Ovary (tissue), 9 donors: Measurements from ENCODE around the gene PWWP2B. TPM values are rescaled to one million over a fixed set of nuclear protein-coding genes. Genes with fewer than 3 reads are reported as not detected.

Source experiments
- DNase-seq, 5 donors: peaks; one replicate each; pipeline ENCODE4 v3.0.0-alpha.2; 2019 to 2020
- H3K27ac ChIP-seq, 2 donors: fragments of 200-600 bp; one replicate each; pipeline versions ENCODE4 v1.5.1 to v1.8.0; 2019 to 2022
- H3K27me3 ChIP-seq: fragments of 200-600 bp; one replicate; pipeline ENCODE4 v1.8.0; 2022
- H3K36me3 ChIP-seq: fragments of 200-600 bp; sonication (generic); one replicate; pipeline ENCODE4 v1.5.1; 2019
- H3K4me1 ChIP-seq: one replicate; pipeline ENCODE4 v1.8.1; 2013; ENCODE audit warnings: mild to moderate bottlenecking, moderate library complexity; ENCODE audit not compliant: insufficient read depth
- H3K4me3 ChIP-seq: fragments of 200-600 bp; sonication (generic); one replicate; pipeline ENCODE4 v1.5.1; 2017
- H3K9me3 ChIP-seq, 2 donors: fragments of 200-600 bp in 1 of 2; sonication (generic) in 1 of 2; one replicate each; pipeline versions ENCODE4 v1.5.1 to v1.8.1; 2013 to 2019; ENCODE audit warnings: mild to moderate bottlenecking in 1 of 2, moderate library complexity in 1 of 2
- EP300 ChIP-seq: sonication (generic); formaldehyde crosslinking; IDR thresholded peaks from one replicate; pipeline ENCODE4 v1.6.1; 2017; ENCODE audit warnings: antibody characterized with exemption
- POLR2A ChIP-seq: fragments of 450-650 bp; IDR thresholded peaks from one replicate; pipeline ENCODE4 v1.6.1; 2017; ENCODE audit warnings: antibody characterized with exemption, mild to moderate bottlenecking, moderate library complexity
- whole genome bisulfite sequencing, 3 donors: extraction: QIAGEN DNeasy Blood & Tissue Kit in 1 of 3; methylation state at CpG; one replicate each; pipeline versions ENCODE4 v1.1.5 to v1.1.7; 2013 to 2017; 5-methylcytosine and 5-hydroxymethylcytosine counted together
- intact Hi-C, 4 donors: fragments of 100-400 bp; cut with DNase I; formaldehyde crosslinking; loops; one replicate each; pipeline versions ENCODE4 v1.11.0 to v1.15.1; 2022 to 2023
- polyA plus RNA-seq, 2 donors: library from polyadenylated mRNA; stranded (reverse); fragments of 200-250 nt in 1 of 2; fragments of 350-450 nt in 1 of 2; fragmentation: Illumina TruSeq in 1 of 2; extraction: RNeasy Lipid Tissue Mini Kit (QIAGEN cat#74804) in 1 of 2; gene quantifications; one replicate each; pipeline ENCODE4 v1.2.3, GENCODE V29; 2013 to 2014
- total RNA-seq, 7 donors: library from RNA; depleted of rRNA in 2 of 7; stranded (reverse); fragments of >200 nt in 2 of 7; fragmentation: NEBNext Ultra II Directional in 3 of 7; extraction: Animal tissue kit (Norgen Biotek cat#: 25700) in 3 of 7; gene quantifications; one replicate each; pipeline versions ENCODE4 v1.1.0 to v1.2.4, GENCODE V29; 2016 to 2023
- TF ChIP-seq, protein P1 (sequence below), 3 donors: fragments of 450-650 bp in 2 of 3; fragments of 200-600 bp in 1 of 3; IDR thresholded peaks; one replicate each; pipeline versions ENCODE4 v1.5.1 to v1.8.0; 2016 to 2022; ENCODE audit warnings: antibody characterized with exemption in 3 of 3, mild to moderate bottlenecking in 1 of 3
- donor health status: DM: no; HTN: no; CAD: no; lungs with moderate emphysema.
- donor health status: DM: no; HTN: no; CAD: no.
- donor health status: Bipolar disorder and iron deficiency.
- donor health status: DM: yes; HTN: yes; CAD: no.
- donor health status: DM: no; HTN: no; CAD: no.
- donor health status: DM: yes; HTN: yes; CAD: no.

Gene PWWP2B
- total and polyA plus RNA-seq, 9 donors: 1.1 to 26.0 (median 14.9) TPM

DNA sequence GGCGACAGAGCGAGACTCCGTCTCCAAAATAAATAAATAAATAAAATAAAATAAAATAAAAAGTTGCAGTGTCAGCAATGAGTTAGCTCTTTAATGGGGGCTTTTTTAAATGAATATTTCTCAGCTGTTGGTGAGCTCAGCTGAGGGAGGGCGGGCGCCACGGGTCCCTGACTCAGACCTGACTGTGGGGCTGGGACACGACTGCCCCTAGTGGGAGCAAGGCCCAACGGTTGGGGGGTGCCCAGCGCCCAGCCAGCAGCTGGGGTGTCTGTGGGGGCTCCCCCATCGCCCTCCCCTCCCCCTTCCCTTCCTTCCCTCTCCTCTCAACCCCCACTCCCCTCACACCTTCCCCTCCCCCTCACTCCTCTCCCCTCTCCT, 46.6 kb downstream of the PWWP2B start:
- no peaks in the 10 kb centered on the region for H3K27me3 ChIP-seq
- H3K27ac ChIP-seq: no peak overlapping the region
- 22 to 30% (median 28%) methylated on average over 10 of the region's 10 CpGs for WGBS, 3 donors
- intact Hi-C loops: no loop called here
- H3K36me3 ChIP-seq: no peaks in the 10 kb centered on the region
- TF ChIP-seq EP300 (no peak), POLR2A (no peak)
- TF ChIP-seq, protein P1, sequence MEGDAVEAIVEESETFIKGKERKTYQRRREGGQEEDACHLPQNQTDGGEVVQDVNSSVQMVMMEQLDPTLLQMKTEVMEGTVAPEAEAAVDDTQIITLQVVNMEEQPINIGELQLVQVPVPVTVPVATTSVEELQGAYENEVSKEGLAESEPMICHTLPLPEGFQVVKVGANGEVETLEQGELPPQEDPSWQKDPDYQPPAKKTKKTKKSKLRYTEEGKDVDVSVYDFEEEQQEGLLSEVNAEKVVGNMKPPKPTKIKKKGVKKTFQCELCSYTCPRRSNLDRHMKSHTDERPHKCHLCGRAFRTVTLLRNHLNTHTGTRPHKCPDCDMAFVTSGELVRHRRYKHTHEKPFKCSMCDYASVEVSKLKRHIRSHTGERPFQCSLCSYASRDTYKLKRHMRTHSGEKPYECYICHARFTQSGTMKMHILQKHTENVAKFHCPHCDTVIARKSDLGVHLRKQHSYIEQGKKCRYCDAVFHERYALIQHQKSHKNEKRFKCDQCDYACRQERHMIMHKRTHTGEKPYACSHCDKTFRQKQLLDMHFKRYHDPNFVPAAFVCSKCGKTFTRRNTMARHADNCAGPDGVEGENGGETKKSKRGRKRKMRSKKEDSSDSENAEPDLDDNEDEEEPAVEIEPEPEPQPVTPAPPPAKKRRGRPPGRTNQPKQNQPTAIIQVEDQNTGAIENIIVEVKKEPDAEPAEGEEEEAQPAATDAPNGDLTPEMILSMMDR (IDR thresholded peaks at IDR 0.05): no peak
- no peaks in the 10 kb centered on the region for H3K9me3 ChIP-seq
- H3K4me3 ChIP-seq: no peak overlapping the region
- DNase-seq: peak in 3 of 5 donors; percentile 62 to 71 (median 67)
- peaks cover 6% of the 10 kb centered on the region for H3K4me1 ChIP-seq

DNA sequence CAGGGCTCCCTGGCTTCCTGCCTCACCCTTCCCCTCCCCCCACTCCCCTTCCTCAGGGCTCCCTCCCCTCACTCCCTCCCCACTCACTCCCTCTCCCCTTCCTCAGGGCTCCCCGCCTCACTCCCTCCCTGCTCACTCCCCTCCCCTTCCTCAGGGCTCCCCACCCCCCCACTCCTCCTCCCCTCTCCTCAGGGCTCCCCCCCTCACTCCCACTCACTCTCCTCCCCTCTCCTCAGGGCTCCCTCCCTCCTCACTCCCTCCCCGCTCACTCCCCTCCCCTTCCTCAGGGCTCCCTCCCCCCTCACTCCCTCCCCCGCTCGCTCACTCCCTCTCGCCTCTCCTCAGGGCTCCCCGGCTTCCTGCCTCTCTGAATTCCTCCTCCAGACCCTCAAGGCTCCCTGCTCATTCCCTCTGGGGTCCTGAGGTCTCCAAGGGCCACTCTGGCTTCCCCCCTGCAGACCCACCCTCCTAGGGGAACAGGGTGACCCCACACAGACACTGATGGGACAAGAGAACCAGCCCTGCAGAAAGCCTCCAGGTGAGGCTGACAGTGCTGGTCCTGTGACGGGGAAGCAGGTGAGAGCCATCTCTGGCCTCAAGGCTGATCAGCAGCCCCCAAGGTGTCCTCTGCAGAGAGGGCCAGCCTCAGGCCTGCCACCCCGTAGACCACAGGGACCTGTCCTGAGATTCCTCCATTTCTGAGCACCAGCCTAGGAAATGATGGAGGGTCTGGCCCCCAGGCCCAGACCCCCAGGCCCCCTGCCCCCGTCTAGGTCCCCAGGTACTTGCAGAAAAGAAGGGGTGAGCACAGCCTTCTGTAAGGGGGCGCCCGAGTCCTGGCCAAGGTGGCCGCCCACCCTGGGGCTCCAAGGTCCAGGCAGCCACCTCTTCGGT, 47.2 kb downstream of the PWWP2B start:
- peak in 1 of 5 donors; percentile 61 for DNase-seq
- Histone ChIP-seq H3K36me3 (no peaks in the 10 kb centered on the region), H3K27me3 (no peaks in the 10 kb centered on the region), H3K9me3 (no peaks in the 10 kb centered on the region), H3K27ac (no peak overlapping the region), H3K4me3 (no peak overlapping the region), H3K4me1 (peaks cover 6% of the 10 kb centered on the region)
- TF ChIP-seq POLR2A: no peak
- TF ChIP-seq EP300: no peak
- TF ChIP-seq, protein P1 (IDR thresholded peaks at IDR 0.05): no peak
- intact Hi-C loops: no loop called here
- WGBS, 3 donors: 60 to 76% (median 72%) methylated on average over 9 to 13 of the region's 13 CpGs

DNA sequence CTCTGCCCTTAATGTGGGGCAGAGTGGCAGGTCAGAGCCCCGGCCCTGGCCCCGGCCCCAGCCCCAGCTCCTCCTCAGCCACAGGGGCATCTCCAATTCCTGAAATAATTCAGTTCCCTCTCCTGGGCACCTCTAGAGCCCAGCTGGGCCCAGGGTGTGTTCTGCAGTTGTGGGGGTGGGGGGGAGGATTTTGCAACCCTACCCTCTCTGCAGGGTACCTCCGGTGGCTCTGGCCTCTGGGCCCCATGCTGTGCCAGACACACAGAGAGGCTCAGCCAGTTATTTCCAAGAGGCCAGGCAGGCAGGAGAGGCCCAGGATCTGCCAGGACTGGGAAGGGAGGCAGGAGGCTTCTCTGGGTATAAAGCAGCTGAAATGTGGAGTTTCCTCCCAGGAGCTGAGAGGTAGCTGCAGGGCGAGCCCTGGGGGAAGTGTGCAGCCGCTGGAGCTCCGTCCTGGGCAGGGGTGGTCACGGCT, 47.9 kb downstream of the PWWP2B start:
- no peaks in the 10 kb centered on the region for H3K9me3 ChIP-seq
- no peak overlapping the region for H3K4me3 ChIP-seq
- DNase-seq: no peak
- intact Hi-C loops: no loop called here
- TF ChIP-seq EP300 (no peak), POLR2A (no peak)
- TF ChIP-seq, protein P1 (IDR thresholded peaks at IDR 0.05): no peak
- 67 to 73% (median 69%) methylated on average over 7 of the region's 7 CpGs for WGBS, 3 donors
- no peaks in the 10 kb centered on the region for H3K27me3 ChIP-seq
- no peak overlapping the region for H3K27ac ChIP-seq
- no peaks in the 10 kb centered on the region for H3K36me3 ChIP-seq
- peaks cover 6% of the 10 kb centered on the region for H3K4me1 ChIP-seq

DNA sequence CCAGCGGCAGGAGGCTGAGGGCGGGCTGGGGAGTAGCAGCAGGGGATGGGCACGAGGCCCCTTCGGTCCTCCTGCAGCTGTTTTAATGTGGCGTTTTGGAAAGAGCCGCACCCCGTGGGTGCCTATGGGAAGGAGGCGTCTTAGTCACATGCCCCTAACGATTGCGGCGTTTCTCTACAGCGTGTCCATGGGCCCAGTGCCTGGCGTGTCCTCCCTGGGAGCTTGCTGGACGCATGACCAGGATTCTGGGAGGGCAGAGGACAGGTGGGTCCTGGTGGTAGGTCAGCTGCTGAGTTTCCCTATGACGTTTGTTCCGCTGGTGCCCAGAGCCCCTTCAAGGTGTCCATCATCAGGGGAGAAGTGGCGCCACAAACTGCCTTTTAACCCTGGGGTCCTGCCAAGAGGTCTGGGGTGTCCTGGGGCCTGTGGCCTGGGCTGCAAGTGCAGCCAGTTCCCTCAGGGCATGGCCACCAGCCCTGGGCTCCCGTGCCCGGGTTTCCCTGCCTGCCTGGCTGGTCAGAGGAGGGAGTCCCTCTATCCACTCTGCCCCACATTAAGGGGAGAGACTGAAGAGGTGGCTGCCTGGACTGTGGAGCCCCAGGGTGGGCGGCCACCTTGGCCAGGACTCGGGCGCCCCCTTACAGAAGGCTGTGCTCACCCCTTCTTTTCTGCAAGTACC, 48.7 kb downstream of the PWWP2B start:
- TF ChIP-seq, protein P1 (IDR thresholded peaks at IDR 0.05): no peak
- TF ChIP-seq EP300: no peak
- no peak for TF ChIP-seq POLR2A
- Histone ChIP-seq H3K27ac (no peak overlapping the region), H3K4me1 (peaks cover 6% of the 10 kb centered on the region), H3K27me3 (no peaks in the 10 kb centered on the region), H3K4me3 (no peak overlapping the region), H3K36me3 (no peaks in the 10 kb centered on the region), H3K9me3 (no peaks in the 10 kb centered on the region)
- no peak for DNase-seq
- WGBS, 3 donors: 91 to 96% (median 92%) methylated on average over 22 of the region's 22 CpGs
- intact Hi-C loops: no loop called here
